GM15510 (cell line): ENCODE measurements around the gene PARP2.

Experiments used
- POLR2A ChIP-seq: IDR thresholded peaks from 3 replicates; pipeline ENCODE4 v1.6.1; 2011; ENCODE audit warnings: borderline replicate concordance; ENCODE audit not compliant: insufficient read length; ENCODE audit errors: extremely low read depth

Gene PARP2

GRCh38 chr14:20380681-20381080 lies 37.2 kb downstream of the PARP2 start:
- no peak for TF ChIP-seq POLR2A

- TF ChIP-seq POLR2A, result no peak
These were observed 37.9 kb downstream of the PARP2 start for GRCh38 chr14:20381341-20381740.

GRCh38 chr14:20382526-20382925 lies 39.1 kb downstream of the PARP2 start:
- no peak for TF ChIP-seq POLR2A

GRCh38 chr14:20383032-20383431 lies 39.6 kb downstream of the PARP2 start:
- TF ChIP-seq POLR2A, result no peak

- no peak for TF ChIP-seq POLR2A
These were observed 40.2 kb downstream of the PARP2 start for GRCh38 chr14:20383636-20384035.

GRCh38 chr14:20384321-20384720 lies 40.9 kb downstream of the PARP2 start:
- TF ChIP-seq POLR2A, result no peak

- TF ChIP-seq POLR2A, result no peak
These were observed 41.5 kb downstream of the PARP2 start for GRCh38 chr14:20384886-20385285.

GRCh38 chr14:20386276-20386855 lies 42.9 kb downstream of the PARP2 start:
- TF ChIP-seq POLR2A, result no peak

- TF ChIP-seq POLR2A, result no peak
These were observed 44.1 kb downstream of the PARP2 start for GRCh38 chr14:20387576-20387975.

GRCh38 chr14:20388159-20388558 lies 44.7 kb downstream of the PARP2 start:
- no peak for TF ChIP-seq POLR2A

GRCh38 chr14:20391505-20391904 lies 48.1 kb downstream of the PARP2 start:
- TF ChIP-seq POLR2A, result no peak

- no peak for TF ChIP-seq POLR2A
These were observed 54.1 kb downstream of the PARP2 start for GRCh38 chr14:20397511-20397910.

- TF ChIP-seq POLR2A, result no peak
These were observed 57.1 kb downstream of the PARP2 start for GRCh38 chr14:20400589-20400964.

- no peak for TF ChIP-seq POLR2A
These were observed 57.6 kb downstream of the PARP2 start for GRCh38 chr14:20400965-20401593.

GRCh38 chr14:20403521-20403920 lies 60.1 kb downstream of the PARP2 start:
- TF ChIP-seq POLR2A, result no peak
